ENCODE results near the gene OR5H15. TPM values are rescaled to one million over a fixed set of nuclear protein-coding genes. Genes with fewer than 3 reads are reported as not detected.
A peak's percentile ranks its signal among the peaks of the same experiment; 100 is the strongest.

OR5H15 gene
- total and polyA plus RNA-seq, 2 donors (not counting 1 experiment from before 2014, with no cell fraction given), result not detected

GRCh38 chr3:98151241-98151640 is 15.3 kb upstream of the OR5H15 start:
- Histone ChIP-seq H3K4me3 (replicated peaks in 1 of 4; ENCODE audit: control extremely low read depth in 1 of 4, insufficient read depth in 1 of 4, low read depth in 3 of 4, low read length in 4 of 4) (no peak overlapping the region), H4K20me1 (ENCODE audit: control insufficient read depth, extremely low read depth, insufficient read depth, low read length) (no peaks in the 10 kb centered on the region), H3K4me1 (ENCODE audit: control insufficient read depth, extremely low read depth, insufficient read depth, low read length) (no peaks in the 10 kb centered on the region), H3K36me3 (ENCODE audit: control insufficient read depth, insufficient read depth, low read length) (no peaks in the 10 kb centered on the region), H3K27me3 (ENCODE audit: control insufficient read depth, insufficient read depth, low read length) (no peaks in the 10 kb centered on the region), H2AFZ (ENCODE audit: low read length) (no peak overlapping the region), H3K9ac (ENCODE audit: insufficient read depth, low read length) (no peak overlapping the region), H3K79me2 (ENCODE audit: control insufficient read depth, insufficient read depth, low read length) (no peaks in the 10 kb centered on the region), H3K9me3 (ENCODE audit: control insufficient read depth, insufficient read depth, low read depth, low read length) (no peaks in the 10 kb centered on the region), H3K27ac (ENCODE audit: insufficient read depth, low read length) (no peak overlapping the region), H3K4me2 (ENCODE audit: extremely low read depth, insufficient read depth, low read length) (no peak overlapping the region)
- peak in 1 of 2 donors; percentile 29 for DNase-seq (ENCODE audit: low read depth in 2 of 2)
- no peak for TF ChIP-seq EZH2 (IDR thresholded peaks at IDR 0.05; ENCODE audit: low read length, missing control alignments)
- TF ChIP-seq, protein P1, sequence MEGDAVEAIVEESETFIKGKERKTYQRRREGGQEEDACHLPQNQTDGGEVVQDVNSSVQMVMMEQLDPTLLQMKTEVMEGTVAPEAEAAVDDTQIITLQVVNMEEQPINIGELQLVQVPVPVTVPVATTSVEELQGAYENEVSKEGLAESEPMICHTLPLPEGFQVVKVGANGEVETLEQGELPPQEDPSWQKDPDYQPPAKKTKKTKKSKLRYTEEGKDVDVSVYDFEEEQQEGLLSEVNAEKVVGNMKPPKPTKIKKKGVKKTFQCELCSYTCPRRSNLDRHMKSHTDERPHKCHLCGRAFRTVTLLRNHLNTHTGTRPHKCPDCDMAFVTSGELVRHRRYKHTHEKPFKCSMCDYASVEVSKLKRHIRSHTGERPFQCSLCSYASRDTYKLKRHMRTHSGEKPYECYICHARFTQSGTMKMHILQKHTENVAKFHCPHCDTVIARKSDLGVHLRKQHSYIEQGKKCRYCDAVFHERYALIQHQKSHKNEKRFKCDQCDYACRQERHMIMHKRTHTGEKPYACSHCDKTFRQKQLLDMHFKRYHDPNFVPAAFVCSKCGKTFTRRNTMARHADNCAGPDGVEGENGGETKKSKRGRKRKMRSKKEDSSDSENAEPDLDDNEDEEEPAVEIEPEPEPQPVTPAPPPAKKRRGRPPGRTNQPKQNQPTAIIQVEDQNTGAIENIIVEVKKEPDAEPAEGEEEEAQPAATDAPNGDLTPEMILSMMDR (conservative IDR thresholded peaks at IDR 0.05 in 1 of 2, IDR thresholded peaks at IDR 0.05 in 1 of 2; ENCODE audit: low read depth in 1 of 2, low read length in 2 of 2), result no peak

DNA sequence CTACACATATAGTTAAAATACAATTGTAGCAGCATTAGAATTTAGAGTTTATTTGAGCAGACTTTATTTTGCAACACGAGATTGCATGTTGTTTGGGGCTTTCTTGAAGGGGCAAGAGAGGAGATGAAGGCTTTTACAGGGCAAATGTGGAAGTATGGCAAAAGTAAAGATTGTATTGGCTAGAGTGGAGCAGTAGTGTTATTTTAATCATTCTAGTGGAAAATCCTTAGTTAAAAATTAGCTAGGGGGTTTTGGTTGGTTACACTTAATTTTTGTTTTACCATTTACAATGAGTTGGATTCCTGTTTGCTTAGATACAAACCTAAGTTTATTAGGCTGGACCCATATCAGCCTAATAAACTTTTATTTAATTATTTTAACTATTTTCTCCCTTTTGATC is 4.6 kb downstream of the OR5H15 start:
- Histone ChIP-seq H3K9ac (ENCODE audit: insufficient read depth, low read length) (no peak overlapping the region), H3K9me3 (ENCODE audit: control insufficient read depth, insufficient read depth, low read depth, low read length) (no peaks in the 10 kb centered on the region), H4K20me1 (ENCODE audit: control insufficient read depth, extremely low read depth, insufficient read depth, low read length) (no peaks in the 10 kb centered on the region), H3K36me3 (ENCODE audit: control insufficient read depth, insufficient read depth, low read length) (no peaks in the 10 kb centered on the region), H3K4me1 (ENCODE audit: control insufficient read depth, extremely low read depth, insufficient read depth, low read length) (no peaks in the 10 kb centered on the region), H2AFZ (ENCODE audit: low read length) (no peak overlapping the region), H3K27me3 (ENCODE audit: control insufficient read depth, insufficient read depth, low read length) (no peaks in the 10 kb centered on the region), H3K27ac (ENCODE audit: insufficient read depth, low read length) (no peak overlapping the region), H3K79me2 (ENCODE audit: control insufficient read depth, insufficient read depth, low read length) (no peaks in the 10 kb centered on the region), H3K4me2 (ENCODE audit: extremely low read depth, insufficient read depth, low read length) (no peak overlapping the region), H3K4me3 (replicated peaks in 1 of 4; ENCODE audit: control extremely low read depth in 1 of 4, insufficient read depth in 1 of 4, low read depth in 3 of 4, low read length in 4 of 4) (no peak overlapping the region)
- TF ChIP-seq, protein P1 (conservative IDR thresholded peaks at IDR 0.05 in 1 of 2, IDR thresholded peaks at IDR 0.05 in 1 of 2; ENCODE audit: low read depth in 1 of 2, low read length in 2 of 2), result no peak
- TF ChIP-seq EZH2 (IDR thresholded peaks at IDR 0.05; ENCODE audit: low read length, missing control alignments), result no peak
- DNase-seq (ENCODE audit: low read depth in 2 of 2), result no peak

GRCh38 chr3:98172621-98173020 is 6.1 kb downstream of the OR5H15 start:
- Histone ChIP-seq H3K27me3 (ENCODE audit: control insufficient read depth, insufficient read depth, low read length) (no peaks in the 10 kb centered on the region), H3K4me2 (ENCODE audit: extremely low read depth, insufficient read depth, low read length) (no peak overlapping the region), H3K36me3 (ENCODE audit: control insufficient read depth, insufficient read depth, low read length) (no peaks in the 10 kb centered on the region), H4K20me1 (ENCODE audit: control insufficient read depth, extremely low read depth, insufficient read depth, low read length) (no peaks in the 10 kb centered on the region), H3K9me3 (ENCODE audit: control insufficient read depth, insufficient read depth, low read depth, low read length) (no peaks in the 10 kb centered on the region), H3K27ac (ENCODE audit: insufficient read depth, low read length) (no peak overlapping the region), H3K79me2 (ENCODE audit: control insufficient read depth, insufficient read depth, low read length) (no peaks in the 10 kb centered on the region), H2AFZ (ENCODE audit: low read length) (no peak overlapping the region), H3K4me3 (replicated peaks in 1 of 4; ENCODE audit: control extremely low read depth in 1 of 4, insufficient read depth in 1 of 4, low read depth in 3 of 4, low read length in 4 of 4) (no peak overlapping the region), H3K4me1 (ENCODE audit: control insufficient read depth, extremely low read depth, insufficient read depth, low read length) (no peaks in the 10 kb centered on the region), H3K9ac (ENCODE audit: insufficient read depth, low read length) (no peak overlapping the region)
- TF ChIP-seq EZH2 (IDR thresholded peaks at IDR 0.05; ENCODE audit: low read length, missing control alignments), result no peak
- TF ChIP-seq, protein P1 (conservative IDR thresholded peaks at IDR 0.05 in 1 of 2, IDR thresholded peaks at IDR 0.05 in 1 of 2; ENCODE audit: low read depth in 1 of 2, low read length in 2 of 2), result no peak
- DNase-seq (ENCODE audit: low read depth in 2 of 2), result no peak

Data from fibroblast of lung (primary cell).